Measurements from ENCODE around the gene CYP4F2. TPM values are rescaled to one million over a fixed set of nuclear protein-coding genes. Genes with fewer than 3 reads are reported as not detected.
A peak's percentile ranks its signal among the peaks of the same experiment; 100 is the strongest.
"Not testable (repeated sequence)": the region's sequence is repeated elsewhere in the genome, so short reads cannot be mapped to it uniquely, and the experiment has no call there.

Gene CYP4F2
- total RNA-seq, 4 donors from 2014 or later, result not detected

DNA sequence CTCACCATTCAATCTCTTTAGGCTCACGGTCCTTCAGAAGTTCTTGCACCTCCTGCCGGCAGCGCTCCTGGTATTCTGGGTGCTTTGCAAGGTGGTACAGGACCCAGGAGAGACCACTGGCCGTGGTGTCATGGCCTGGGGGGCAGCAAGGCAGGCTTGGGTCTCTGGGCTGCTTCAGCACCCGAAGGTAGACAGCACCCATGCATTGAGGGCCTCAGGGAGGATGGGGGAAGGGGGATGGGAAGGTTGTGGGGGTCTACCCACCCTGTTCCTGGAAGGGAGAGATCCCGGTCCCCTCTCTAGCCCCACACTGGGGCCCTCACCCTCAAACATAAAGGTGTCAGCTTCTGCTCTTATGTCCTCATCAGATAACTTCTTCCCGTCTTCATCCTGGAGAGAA, 12.0 kb downstream of the CYP4F2 start:
- Histone ChIP-seq H3K4me3 (no peak overlapping the region), H3K4me1 (no peaks in the 10 kb centered on the region), H3K27ac (replicated peaks in 1 of 4) (no peak overlapping the region), H3K36me3 (no peaks in the 10 kb centered on the region), H3K27me3 (peaks cover 0 to 42% (median 0%) of the 10 kb centered on the region in 4 donors), H3K9me3 (no peaks in the 10 kb centered on the region)
- TF ChIP-seq POLR2A (IDR thresholded peaks at IDR 0.05; ENCODE audit: low read depth), result no peak
- TF ChIP-seq, protein P1, sequence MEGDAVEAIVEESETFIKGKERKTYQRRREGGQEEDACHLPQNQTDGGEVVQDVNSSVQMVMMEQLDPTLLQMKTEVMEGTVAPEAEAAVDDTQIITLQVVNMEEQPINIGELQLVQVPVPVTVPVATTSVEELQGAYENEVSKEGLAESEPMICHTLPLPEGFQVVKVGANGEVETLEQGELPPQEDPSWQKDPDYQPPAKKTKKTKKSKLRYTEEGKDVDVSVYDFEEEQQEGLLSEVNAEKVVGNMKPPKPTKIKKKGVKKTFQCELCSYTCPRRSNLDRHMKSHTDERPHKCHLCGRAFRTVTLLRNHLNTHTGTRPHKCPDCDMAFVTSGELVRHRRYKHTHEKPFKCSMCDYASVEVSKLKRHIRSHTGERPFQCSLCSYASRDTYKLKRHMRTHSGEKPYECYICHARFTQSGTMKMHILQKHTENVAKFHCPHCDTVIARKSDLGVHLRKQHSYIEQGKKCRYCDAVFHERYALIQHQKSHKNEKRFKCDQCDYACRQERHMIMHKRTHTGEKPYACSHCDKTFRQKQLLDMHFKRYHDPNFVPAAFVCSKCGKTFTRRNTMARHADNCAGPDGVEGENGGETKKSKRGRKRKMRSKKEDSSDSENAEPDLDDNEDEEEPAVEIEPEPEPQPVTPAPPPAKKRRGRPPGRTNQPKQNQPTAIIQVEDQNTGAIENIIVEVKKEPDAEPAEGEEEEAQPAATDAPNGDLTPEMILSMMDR (IDR thresholded peaks at IDR 0.05), result no peak
- intact Hi-C loops (cut with DNase I), result no loop called here
- DNase-seq (ENCODE audit: extremely low spot score), result peak; percentile 60
- 83% methylated on average over 7 of the region's 7 CpGs for WGBS

DNA sequence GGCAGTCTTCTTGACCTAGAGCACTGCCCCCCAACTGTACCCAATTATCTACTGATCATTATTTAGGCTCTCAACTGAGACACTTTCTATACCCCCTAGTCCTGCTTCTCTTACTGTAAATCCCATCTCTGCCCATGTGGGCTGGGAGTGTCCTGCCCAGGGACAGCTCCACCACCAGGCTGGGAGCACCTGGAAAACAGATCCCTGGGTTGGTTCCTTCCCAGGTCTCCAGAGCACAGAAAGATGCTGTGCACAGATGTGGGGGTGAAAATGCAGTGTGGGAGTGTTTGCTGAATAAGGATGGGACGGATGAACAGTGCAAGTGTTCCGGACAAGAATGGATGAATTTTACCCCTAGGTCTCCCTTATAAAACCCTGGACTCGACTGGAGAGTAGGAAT, 12.7 kb downstream of the CYP4F2 start:
- 77% methylated on average over 3 of the region's 3 CpGs for WGBS
- intact Hi-C loops (cut with DNase I), result no loop called here
- TF ChIP-seq EP300 (IDR thresholded peaks at IDR 0.05), result no peak
- TF ChIP-seq POLR2AphosphoS5 (IDR thresholded peaks at IDR 0.05), result no peak
- TF ChIP-seq, protein P1 (IDR thresholded peaks at IDR 0.05), result no peak

GRCh38 chr19:15883329-15883728, 14.5 kb downstream of the CYP4F2 start:
- H3K27ac ChIP-seq (replicated peaks in 1 of 4); H3K36me3 ChIP-seq; H3K4me3 ChIP-seq; H3K9me3 ChIP-seq; DNase-seq (ENCODE audit: extremely low spot score); intact Hi-C loops (cut with DNase I); H3K4me1 ChIP-seq: not testable (repeated sequence)
- WGBS, result 61% methylated on average over 3 of the region's 3 CpGs
- H3K27me3 ChIP-seq, result peaks cover 0 to 52% (median 0%) of the 10 kb centered on the region in 4 donors

More for the DNA sequence above, 12.7 kb downstream of the CYP4F2 start:
- Histone ChIP-seq H3K4me3 (no peak overlapping the region), H3K27me3 (peaks cover 0 to 42% (median 0%) of the 10 kb centered on the region in 4 donors), H3K27ac (replicated peaks in 1 of 4) (no peak overlapping the region), H3K9me3 (no peaks in the 10 kb centered on the region), H3K36me3 (no peaks in the 10 kb centered on the region), H3K4me1 (no peaks in the 10 kb centered on the region)
- peak; percentile 70 for DNase-seq (ENCODE audit: extremely low spot score)

DNA sequence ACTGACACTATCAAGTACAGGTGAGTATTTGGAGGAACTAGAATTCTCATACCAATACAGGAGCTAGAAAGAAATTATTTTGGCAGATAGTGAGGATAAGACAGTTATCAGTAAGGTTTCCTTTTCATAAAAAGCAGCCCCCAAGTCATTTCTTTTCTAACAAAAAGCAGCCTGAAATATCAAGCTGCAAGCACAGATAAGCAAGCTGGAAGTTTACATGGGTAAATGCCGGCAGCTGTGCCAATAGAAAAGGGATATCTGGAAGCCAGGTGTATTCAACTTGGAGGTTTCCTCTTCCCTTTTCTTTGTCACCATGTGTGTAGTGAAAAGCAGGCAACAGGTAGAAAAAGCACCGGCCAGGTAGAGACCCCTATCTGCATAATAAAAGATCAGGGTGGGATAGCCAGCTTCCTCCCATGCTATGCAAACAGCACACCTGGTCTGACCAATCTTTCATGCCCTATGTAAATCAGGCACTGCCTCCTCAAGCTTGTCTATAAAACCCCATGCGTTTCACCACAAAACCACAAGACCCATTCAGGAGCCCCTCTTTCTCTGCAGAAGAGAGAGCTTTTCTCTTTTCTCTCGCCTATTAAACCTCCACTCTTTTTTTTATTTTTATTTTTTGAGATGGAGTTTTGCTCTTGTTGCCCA, 22.9 kb downstream of the CYP4F2 start:
- WGBS, result 46% methylated on average over 4 of the region's 4 CpGs
- Histone ChIP-seq H3K27ac (replicated peaks in 1 of 4) (no peak overlapping the region), H3K27me3 (peaks cover 0 to 83% (median 0%) of the 10 kb centered on the region in 4 donors), H3K4me3 (no peak overlapping the region), H3K4me1 (no peaks in the 10 kb centered on the region), H3K36me3 (no peaks in the 10 kb centered on the region), H3K9me3 (no peaks in the 10 kb centered on the region)
- TF ChIP-seq POLR2AphosphoS5 (IDR thresholded peaks at IDR 0.05), result no peak
- TF ChIP-seq EP300 (IDR thresholded peaks at IDR 0.05), result no peak
- intact Hi-C loops (cut with DNase I), result no loop called here
- no peak for DNase-seq (ENCODE audit: extremely low spot score)

- H3K9me3 ChIP-seq; H3K4me1 ChIP-seq; H3K27ac ChIP-seq (replicated peaks in 1 of 4); intact Hi-C loops (cut with DNase I); H3K4me3 ChIP-seq; H3K36me3 ChIP-seq; DNase-seq (ENCODE audit: extremely low spot score): not testable (repeated sequence)
- peaks cover 0 to 73% (median 0%) of the 10 kb centered on the region in 4 donors for H3K27me3 ChIP-seq
- 89% methylated on average over 6 of the region's 6 CpGs for WGBS
Measured at GRCh38 chr19:15873771-15874170, 24.1 kb downstream of the CYP4F2 start.

DNA sequence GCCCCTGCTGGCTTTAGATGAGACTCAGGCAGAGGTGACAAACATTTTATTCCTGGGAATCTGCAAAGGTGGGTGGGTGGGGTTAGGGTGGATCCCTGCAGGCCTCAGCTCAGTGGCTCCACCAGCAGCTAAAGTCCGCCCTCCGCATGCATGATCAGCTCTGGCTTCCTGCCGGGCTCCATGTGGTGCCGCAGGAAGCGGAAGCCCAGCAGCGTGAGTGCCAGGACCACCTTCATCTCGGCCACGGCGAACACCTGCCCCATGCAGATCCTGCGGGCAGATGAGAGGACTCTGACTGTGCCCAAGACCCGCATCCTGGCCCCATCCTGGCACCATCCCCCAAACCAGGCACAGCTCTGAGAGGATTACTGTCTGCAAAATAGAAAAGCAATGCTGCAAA, 26.3 kb downstream of the CYP4F2 start:
- Histone ChIP-seq H3K4me3 (no peak overlapping the region), H3K27me3 (peaks cover 0 to 58% (median 0%) of the 10 kb centered on the region in 4 donors), H3K9me3 (no peaks in the 10 kb centered on the region), H3K27ac (replicated peaks in 1 of 4) (no peak overlapping the region), H3K4me1 (no peaks in the 10 kb centered on the region), H3K36me3 (no peaks in the 10 kb centered on the region)
- TF ChIP-seq POLR2AphosphoS5 (IDR thresholded peaks at IDR 0.05) (no peak), EP300 (IDR thresholded peaks at IDR 0.05) (no peak), POLR2A (IDR thresholded peaks at IDR 0.05; ENCODE audit: low read depth) (no peak)
- TF ChIP-seq, protein P1 (IDR thresholded peaks at IDR 0.05), result no peak
- intact Hi-C loops (cut with DNase I), result no loop called here
- WGBS, result 11% methylated on average over 10 of the region's 11 CpGs
- no peak for DNase-seq (ENCODE audit: extremely low spot score)

All from esophagus muscularis mucosa (tissue), 4 donors.